Trophoblast cell (in vitro differentiated cells and primary cell): ENCODE measurements around the gene NHLRC1.

Experiments
- DNase-seq, 2 donors: peaks; one replicate each; pipeline ENCODE4 v3.0.0-alpha.2; 2016
- H2AFZ ChIP-seq: 2 replicates; pipeline ENCODE4 v1.6.1; 2013; ENCODE audit warnings: low read length, moderate library complexity, mild to moderate bottlenecking; ENCODE audit not compliant: insufficient read depth, poor library complexity
- H2AK5ac ChIP-seq: 2 replicates; pipeline ENCODE4 v1.6.1; 2013; ENCODE audit warnings: mild to moderate bottlenecking, low read length
- H2BK120ac ChIP-seq: 2 replicates; pipeline ENCODE4 v1.6.1; 2013; ENCODE audit warnings: low read length, mild to moderate bottlenecking, moderate library complexity; ENCODE audit not compliant: insufficient read depth, poor library complexity
- H2BK12ac ChIP-seq: 2 replicates; pipeline ENCODE4 v1.6.1; 2013; ENCODE audit warnings: mild to moderate bottlenecking, low read length, moderate library complexity
- H2BK5ac ChIP-seq: 2 replicates; pipeline ENCODE4 v1.6.1; 2013; ENCODE audit warnings: low read length, low read depth, moderate library complexity, mild to moderate bottlenecking; ENCODE audit not compliant: poor library complexity
- H3K14ac ChIP-seq: 2 replicates; pipeline ENCODE4 v1.6.1; 2013; ENCODE audit warnings: mild to moderate bottlenecking, low read length
- H3K18ac ChIP-seq: 2 replicates; pipeline ENCODE4 v1.6.1; 2013; ENCODE audit warnings: mild to moderate bottlenecking, low read length
- H3K23ac ChIP-seq: 2 replicates; pipeline ENCODE4 v1.6.1; 2013; ENCODE audit warnings: low read length
- H3K27ac ChIP-seq: 2 replicates; pipeline ENCODE4 v1.5.1; 2013; ENCODE audit warnings: low read depth, mild to moderate bottlenecking, inconsistent platforms, low read length, moderate library complexity
- H3K27me3 ChIP-seq: 2 replicates; pipeline ENCODE4 v1.6.1; 2013; ENCODE audit warnings: inconsistent platforms, mild to moderate bottlenecking, low read length, moderate library complexity; ENCODE audit not compliant: insufficient read depth
- H3K36me3 ChIP-seq, 2 experiments: 1 replicate in 1 of 2; 2 replicates in 1 of 2; pipeline ENCODE4 v1.6.1; 2013; ENCODE audit warnings: low read length in 2 of 2, mild to moderate bottlenecking in 2 of 2, moderate library complexity in 1 of 2; ENCODE audit not compliant: insufficient read depth in 2 of 2, control insufficient read depth in 1 of 2
- H3K4ac ChIP-seq: 2 replicates; pipeline ENCODE4 v1.6.1; 2013; ENCODE audit warnings: low read depth, mild to moderate bottlenecking, low read length, moderate library complexity
- H3K4me1 ChIP-seq, 2 experiments: 1 replicate in 1 of 2; 2 replicates in 1 of 2; pipeline ENCODE4 v1.6.1; 2013; ENCODE audit warnings: low read length in 2 of 2, mild to moderate bottlenecking in 2 of 2, moderate library complexity in 1 of 2; ENCODE audit not compliant: insufficient read depth in 2 of 2, control insufficient read depth in 1 of 2
- H3K4me2 ChIP-seq: 2 replicates; pipeline ENCODE4 v1.6.1; 2013; ENCODE audit warnings: inconsistent platforms, mild to moderate bottlenecking, low read length, moderate library complexity
- H3K4me3 ChIP-seq: 2 replicates; pipeline ENCODE4 v1.5.1; 2013; ENCODE audit warnings: mild to moderate bottlenecking, low read depth, low read length, inconsistent platforms
- H3K79me1 ChIP-seq: one replicate; pipeline ENCODE4 v1.6.1; 2013; ENCODE audit warnings: low read length
- H3K79me2 ChIP-seq: 2 replicates; pipeline ENCODE4 v1.6.1; 2013; ENCODE audit warnings: low read length, mild to moderate bottlenecking; ENCODE audit not compliant: control insufficient read depth, insufficient read depth, poor library complexity
- H3K9ac ChIP-seq: 2 replicates; pipeline ENCODE4 v1.6.1; 2013; ENCODE audit warnings: mild to moderate bottlenecking, low read length
- H3K9me3 ChIP-seq: 2 replicates; pipeline ENCODE4 v1.6.1; 2013; ENCODE audit warnings: low read depth, mild to moderate bottlenecking, control low read depth, inconsistent platforms, low read length; ENCODE audit not compliant: insufficient read depth
- H4K12ac ChIP-seq: 2 replicates; pipeline ENCODE4 v1.6.1; 2013; ENCODE audit warnings: low read depth, mild to moderate bottlenecking, low read length, moderate library complexity
- H4K8ac ChIP-seq: 2 replicates; pipeline ENCODE4 v1.6.1; 2013; ENCODE audit warnings: low read depth, mild to moderate bottlenecking, low read length, moderate library complexity
- H4K91ac ChIP-seq: one replicate; pipeline ENCODE4 v1.6.1; 2013; ENCODE audit warnings: low read depth, mild to moderate bottlenecking, low read length, moderate library complexity
- WGBS: extraction: QIAGEN DNeasy Blood & Tissue Kit; methylation state at CpG from one replicate; pipeline ENCODE4 v1.1.7; 2013; ENCODE audit warnings: missing lambda C conversion rate; ENCODE audit not compliant: insufficient read length, insufficient coverage; ENCODE audit errors: extremely low coverage; 5-methylcytosine and 5-hydroxymethylcytosine counted together

The NHLRC1 gene

DNA sequence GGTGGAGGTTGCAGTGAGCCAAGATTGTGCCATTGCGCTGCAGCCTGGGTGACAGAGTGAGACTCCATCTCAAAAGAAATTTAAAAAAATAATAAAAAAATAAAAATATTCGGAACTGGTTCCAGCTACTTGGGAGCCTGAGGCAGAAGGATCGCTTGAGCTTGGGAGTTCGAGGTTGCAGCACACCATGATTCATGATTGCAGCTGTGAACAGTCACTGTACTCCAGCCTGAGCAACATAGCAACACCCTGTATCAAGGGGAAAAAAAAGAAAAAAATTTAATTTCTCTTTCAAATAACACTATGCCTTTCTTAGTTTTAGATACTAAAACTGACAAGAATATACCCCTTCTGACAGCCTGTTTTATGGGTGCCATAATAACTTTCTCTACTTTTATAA lies 43.3 kb upstream of the NHLRC1 start:
- no peak overlapping the region for H2BK120ac ChIP-seq
- H3K27me3 ChIP-seq = no peaks in the 10 kb centered on the region
- no peak overlapping the region for H3K18ac ChIP-seq
- no peak overlapping the region for H4K91ac ChIP-seq
- H3K4me2 ChIP-seq = no peak overlapping the region
- no peaks in the 10 kb centered on the region for H3K4me1 ChIP-seq
- DNase-seq = no peak
- no peak overlapping the region for H2BK5ac ChIP-seq
- no peak overlapping the region for H3K4me3 ChIP-seq
- no peak overlapping the region for H2AK5ac ChIP-seq
- peaks cover 7 to 14% of the 10 kb centered on the region in 2 experiments for H3K36me3 ChIP-seq
- H3K23ac ChIP-seq = no peak overlapping the region
- H3K27ac ChIP-seq = no peak overlapping the region
- H4K12ac ChIP-seq = no peak overlapping the region
- no peak overlapping the region for H3K4ac ChIP-seq
- no peaks in the 10 kb centered on the region for H3K79me2 ChIP-seq
- no peak overlapping the region for H3K14ac ChIP-seq
- no peak overlapping the region for H3K9ac ChIP-seq
- no CpG with 5 or more reads among the region's 4 CpGs for WGBS
- H3K9me3 ChIP-seq = no peaks in the 10 kb centered on the region
- H2AFZ ChIP-seq = no peak overlapping the region
- no peak overlapping the region for H4K8ac ChIP-seq
- H3K79me1 ChIP-seq = no peaks in the 10 kb centered on the region
- H2BK12ac ChIP-seq = no peak overlapping the region

GRCh38 chr6:18162401-18162800 lies 39.9 kb upstream of the NHLRC1 start:
- no peaks in the 10 kb centered on the region for H3K79me2 ChIP-seq
- H2BK120ac ChIP-seq = no peak overlapping the region
- H3K18ac ChIP-seq = no peak overlapping the region
- no peak overlapping the region for H2BK5ac ChIP-seq
- no peak overlapping the region for H4K12ac ChIP-seq
- H3K14ac ChIP-seq = no peak overlapping the region
- peaks cover 2 to 12% of the 10 kb centered on the region in 2 experiments for H3K36me3 ChIP-seq
- DNase-seq = no peak
- H3K27ac ChIP-seq = no peak overlapping the region
- no peaks in the 10 kb centered on the region for H3K9me3 ChIP-seq
- no peaks in the 10 kb centered on the region for H3K27me3 ChIP-seq
- no peak overlapping the region for H3K9ac ChIP-seq
- H2BK12ac ChIP-seq = no peak overlapping the region
- no peak overlapping the region for H4K91ac ChIP-seq
- no peaks in the 10 kb centered on the region for H3K4me1 ChIP-seq
- no peak overlapping the region for H3K4me3 ChIP-seq
- no peak overlapping the region for H2AK5ac ChIP-seq
- H4K8ac ChIP-seq = no peak overlapping the region
- H3K79me1 ChIP-seq = no peaks in the 10 kb centered on the region
- H3K4ac ChIP-seq = no peak overlapping the region
- H2AFZ ChIP-seq = no peak overlapping the region
- H3K4me2 ChIP-seq = no peak overlapping the region
- WGBS = no CpG with 5 or more reads among the region's 2 CpGs
- H3K23ac ChIP-seq = no peak overlapping the region

DNA sequence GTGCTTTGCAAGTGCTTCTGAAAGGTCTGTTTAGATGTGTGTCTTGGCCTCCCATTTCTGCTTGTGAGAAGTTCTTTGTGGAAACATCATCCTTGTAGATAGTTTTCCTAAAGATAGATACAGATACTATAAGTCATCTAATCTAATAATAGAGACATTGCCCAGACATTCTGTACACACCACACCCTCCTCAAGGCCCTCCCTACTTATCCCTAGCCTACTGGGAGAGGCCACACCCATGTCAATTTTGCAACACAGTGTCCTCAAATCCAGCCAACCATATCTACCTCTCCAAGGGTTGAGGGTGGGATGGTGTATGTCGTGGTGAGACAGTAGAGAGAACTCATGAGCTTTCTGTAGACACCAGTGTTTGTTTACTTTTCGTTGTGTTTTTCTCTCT lies 39.0 kb upstream of the NHLRC1 start:
- no peak overlapping the region for H2BK120ac ChIP-seq
- no peak overlapping the region for H3K18ac ChIP-seq
- no peak overlapping the region for H2BK5ac ChIP-seq
- H3K27me3 ChIP-seq = no peaks in the 10 kb centered on the region
- H2AFZ ChIP-seq = no peak overlapping the region
- H3K4ac ChIP-seq = no peak overlapping the region
- H3K79me1 ChIP-seq = no peaks in the 10 kb centered on the region
- no peak overlapping the region for H2AK5ac ChIP-seq
- no peak overlapping the region for H4K8ac ChIP-seq
- H4K12ac ChIP-seq = no peak overlapping the region
- no peak overlapping the region for H3K4me3 ChIP-seq
- no peak overlapping the region for H3K14ac ChIP-seq
- H4K91ac ChIP-seq = no peak overlapping the region
- no peak overlapping the region for H2BK12ac ChIP-seq
- no peaks in the 10 kb centered on the region for H3K9me3 ChIP-seq
- no peak overlapping the region for H3K4me2 ChIP-seq
- H3K36me3 ChIP-seq = peaks cover 2 to 10% of the 10 kb centered on the region in 2 experiments
- no peak overlapping the region for H3K9ac ChIP-seq
- H3K27ac ChIP-seq = no peak overlapping the region
- DNase-seq = no peak
- no peaks in the 10 kb centered on the region for H3K4me1 ChIP-seq
- WGBS = no CpG with 5 or more reads among the region's 2 CpGs
- no peak overlapping the region for H3K23ac ChIP-seq
- H3K79me2 ChIP-seq = no peaks in the 10 kb centered on the region

- no peaks in the 10 kb centered on the region for H3K79me2 ChIP-seq
- H2AFZ ChIP-seq = no peak overlapping the region
- no peak overlapping the region for H3K9ac ChIP-seq
- H3K79me1 ChIP-seq = no peaks in the 10 kb centered on the region
- peaks cover 0 to 3% of the 10 kb centered on the region in 2 experiments for H3K4me1 ChIP-seq
- no peak overlapping the region for H3K4ac ChIP-seq
- no peak overlapping the region for H4K8ac ChIP-seq
- H4K12ac ChIP-seq = no peak overlapping the region
- no peak overlapping the region for H2BK12ac ChIP-seq
- H2AK5ac ChIP-seq = no peak overlapping the region
- H2BK120ac ChIP-seq = no peak overlapping the region
- no peaks in the 10 kb centered on the region for H3K27me3 ChIP-seq
- no peak overlapping the region for H3K27ac ChIP-seq
- H3K4me3 ChIP-seq = no peak overlapping the region
- no peak overlapping the region for H4K91ac ChIP-seq
- no peak overlapping the region for H3K18ac ChIP-seq
- H3K4me2 ChIP-seq = no peak overlapping the region
- peaks cover 2 to 10% of the 10 kb centered on the region in 2 experiments for H3K36me3 ChIP-seq
- no CpG with 5 or more reads among the region's 1 CpG for WGBS
- no peak overlapping the region for H3K23ac ChIP-seq
- no peak for DNase-seq
- no peak overlapping the region for H2BK5ac ChIP-seq
- no peaks in the 10 kb centered on the region for H3K9me3 ChIP-seq
- H3K14ac ChIP-seq = no peak overlapping the region
These were observed 38.4 kb upstream of the NHLRC1 start for GRCh38 chr6:18160911-18161310.
